ENCODE results near the gene OSBPL6. TPM values are rescaled to one million over a fixed set of nuclear protein-coding genes. Genes with fewer than 3 reads are reported as not detected.

Gene OSBPL6
- total and polyA plus RNA-seq, 10 of the 15 experiments (the other 5 are each of a cell fraction or from before 2014, with no cell fraction given): 0.01 to 0.08 (median 0.03) TPM; not detected in 5

GRCh38 chr2:178265851-178266250 is 71.5 kb downstream of the OSBPL6 start:
- FAIRE-seq (no peak), DNase-seq (ENCODE audit: low read depth, low spot score) (no peak), ATAC-seq (no peak)
- H3K79me2 ChIP-seq (ENCODE audit: control insufficient read depth, insufficient read depth, low read length): no peaks in the 10 kb centered on the region
- TF ChIP-seq MTA2 (IDR thresholded peaks at IDR 0.05; ENCODE audit: low read depth) (no peak), RBBP5 (conservative IDR thresholded peaks at IDR 0.05) (no peak), E2F4 (IDR thresholded peaks at IDR 0.05; ENCODE audit: low read depth, low read length) (no peak), BCL3 (IDR thresholded peaks at IDR 0.05; ENCODE audit: borderline replicate concordance, insufficient read depth, low read depth, low read length, poor library complexity, severe bottlenecking) (no peak), LARP7 (IDR thresholded peaks at IDR 0.05) (no peak), SMAD5 (IDR thresholded peaks at IDR 0.05; ENCODE audit: low read depth) (no peak), MEF2A (IDR thresholded peaks at IDR 0.05; ENCODE audit: insufficient read depth, low read depth, low read length) (no peak), ZNF687 (IDR thresholded peaks at IDR 0.05) (no peak), NKRF (conservative IDR thresholded peaks at IDR 0.05) (no peak)
- H3K9ac ChIP-seq (ENCODE audit: control insufficient read depth, insufficient read depth, low read length): no peak overlapping the region
- H3K27ac ChIP-seq (ENCODE audit: control insufficient read depth, insufficient read depth): no peak overlapping the region
- WGBS (ENCODE audit: insufficient coverage, insufficient replicate concordance, low lambda C conversion rate, missing lambda C conversion rate): 33% methylated on average over 6 of the region's 6 CpGs
- ChIA-PET CTCF (no interaction called here), SMC1A (ENCODE audit: uncharacterized antibody, unreplicated experiment) (interaction anchor here (0.8 kb wide), 1 partner anchor 182 kb away, joined by 3 read pairs; no protein-coding TSS in a partner anchor), POLR2A (no interaction called here), RAD21 (ENCODE audit: unreplicated experiment) (no interaction called here)
- no peaks in the 10 kb centered on the region for H4K20me1 ChIP-seq (ENCODE audit: control insufficient read depth, insufficient read depth)
- H3K9me3 ChIP-seq (replicated peaks; ENCODE audit: control insufficient read depth, insufficient read depth, low read length): no peaks in the 10 kb centered on the region
- no peaks in the 10 kb centered on the region for H3K27me3 ChIP-seq (replicated peaks in 1 of 2; ENCODE audit: control insufficient read depth in 2 of 2, insufficient read depth in 2 of 2, low read length in 1 of 2)
- H3K4me3 ChIP-seq: no peak overlapping the region
- in situ Hi-C loops (cut with MboI): no loop called here
- intact Hi-C loops (cut with micrococcal nuclease; ENCODE audit: unreplicated experiment): no loop called here
- no TSS peak for BruUV-seq (replicated peaks)
- H3K4me2 ChIP-seq (ENCODE audit: control insufficient read depth, insufficient read depth): no peak overlapping the region
- H2AFZ ChIP-seq (ENCODE audit: control insufficient read depth, low read depth, low read length): no peak overlapping the region
- no peaks in the 10 kb centered on the region for H3K36me3 ChIP-seq (ENCODE audit: control insufficient read depth in 2 of 2, insufficient read depth in 2 of 2, low read length in 1 of 2)
- no peaks in the 10 kb centered on the region for H3K4me1 ChIP-seq (ENCODE audit: control insufficient read depth, insufficient read depth, low read length)
